DMS 273 (cell line): ENCODE results near the gene HOXA3.

Experiments used
- DNase-seq: peaks from one replicate; lab custom pipeline; 2025; ENCODE audit not compliant: unreplicated experiment; lab: John Stamatoyannopoulos, UW

The HOXA3 gene

DNA sequence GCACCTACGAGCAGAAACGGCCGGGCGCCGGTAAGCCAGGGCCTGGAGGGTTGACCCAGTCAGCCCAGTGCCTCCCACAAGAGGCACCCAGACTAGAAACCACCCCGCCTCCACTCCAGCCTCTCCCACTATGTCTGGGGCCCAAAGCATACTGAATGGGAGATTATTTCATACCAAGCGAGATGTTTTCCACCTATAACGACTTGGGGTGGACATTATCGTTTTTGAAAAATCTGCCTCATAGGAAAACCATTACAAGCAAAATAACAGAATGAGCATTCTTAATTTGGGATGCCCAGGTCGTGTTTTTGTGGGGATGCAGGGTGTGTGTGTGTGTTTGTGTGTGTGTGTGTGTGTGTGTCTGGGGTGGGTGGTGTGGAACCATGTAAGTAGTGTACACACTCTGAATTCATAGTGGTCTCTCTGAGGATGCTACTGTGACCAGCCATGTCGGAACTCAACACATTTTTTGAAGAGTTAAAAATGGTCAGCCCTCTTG is 6.4 kb downstream of the HOXA3 start:
- no peak for DNase-seq

DNA sequence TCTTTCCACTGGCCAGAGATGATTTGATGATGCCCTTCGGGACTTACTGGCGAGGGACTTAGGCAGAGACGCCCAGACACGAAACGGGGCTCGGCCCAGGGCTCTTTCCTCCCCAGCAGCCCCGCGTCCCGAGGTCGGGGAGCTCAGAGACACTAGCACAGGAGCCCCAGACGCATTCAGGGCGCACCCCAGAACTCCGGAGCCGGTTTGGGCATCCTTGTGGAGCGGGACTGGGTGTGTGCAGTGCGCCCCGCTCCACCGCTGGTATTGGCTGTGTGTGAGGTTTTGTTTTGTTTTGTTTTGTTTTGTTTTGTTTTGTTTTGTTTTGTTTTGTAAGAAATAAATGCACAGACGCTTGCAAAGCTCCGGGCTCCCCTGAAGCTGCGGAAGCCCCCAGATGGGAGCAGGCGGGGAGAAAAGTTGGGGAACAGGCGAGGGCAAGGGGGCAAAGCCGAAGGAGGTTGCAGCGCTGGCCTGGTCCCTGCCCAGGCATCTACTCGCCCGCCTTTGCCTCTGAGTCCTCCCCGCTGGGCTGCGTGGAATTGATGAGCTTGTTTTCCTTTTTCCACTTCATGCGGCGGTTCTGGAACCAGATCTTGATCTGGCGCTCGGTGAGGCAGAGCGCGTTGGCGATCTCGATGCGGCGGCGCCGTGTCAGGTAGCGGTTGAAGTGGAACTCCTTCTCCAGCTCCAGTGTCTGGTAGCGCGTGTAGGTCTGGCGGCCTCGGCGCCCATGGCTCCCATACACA is 7.0 kb downstream of the HOXA3 start:
- DNase-seq: no peak

DNA sequence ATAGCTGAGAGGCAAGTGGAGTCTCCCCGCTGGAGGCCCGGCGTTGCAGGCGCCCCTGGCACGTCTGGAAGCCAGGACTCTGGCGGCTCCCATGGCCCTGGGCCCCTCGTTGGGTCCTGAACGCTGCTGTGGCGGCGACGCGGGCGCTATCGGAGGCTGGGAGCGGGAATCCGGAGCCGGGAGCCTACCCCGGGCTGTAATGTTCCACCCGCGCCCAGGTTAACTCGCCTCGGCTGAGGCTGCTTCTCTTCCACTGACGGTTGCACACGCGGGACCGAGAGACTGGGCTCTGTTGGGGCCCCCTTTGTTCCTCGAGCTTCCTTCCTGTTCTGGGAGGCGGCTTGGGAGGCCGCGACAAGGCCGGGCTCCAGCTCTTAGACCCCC is 7.6 kb downstream of the HOXA3 start:
- DNase-seq: no peak

DNA sequence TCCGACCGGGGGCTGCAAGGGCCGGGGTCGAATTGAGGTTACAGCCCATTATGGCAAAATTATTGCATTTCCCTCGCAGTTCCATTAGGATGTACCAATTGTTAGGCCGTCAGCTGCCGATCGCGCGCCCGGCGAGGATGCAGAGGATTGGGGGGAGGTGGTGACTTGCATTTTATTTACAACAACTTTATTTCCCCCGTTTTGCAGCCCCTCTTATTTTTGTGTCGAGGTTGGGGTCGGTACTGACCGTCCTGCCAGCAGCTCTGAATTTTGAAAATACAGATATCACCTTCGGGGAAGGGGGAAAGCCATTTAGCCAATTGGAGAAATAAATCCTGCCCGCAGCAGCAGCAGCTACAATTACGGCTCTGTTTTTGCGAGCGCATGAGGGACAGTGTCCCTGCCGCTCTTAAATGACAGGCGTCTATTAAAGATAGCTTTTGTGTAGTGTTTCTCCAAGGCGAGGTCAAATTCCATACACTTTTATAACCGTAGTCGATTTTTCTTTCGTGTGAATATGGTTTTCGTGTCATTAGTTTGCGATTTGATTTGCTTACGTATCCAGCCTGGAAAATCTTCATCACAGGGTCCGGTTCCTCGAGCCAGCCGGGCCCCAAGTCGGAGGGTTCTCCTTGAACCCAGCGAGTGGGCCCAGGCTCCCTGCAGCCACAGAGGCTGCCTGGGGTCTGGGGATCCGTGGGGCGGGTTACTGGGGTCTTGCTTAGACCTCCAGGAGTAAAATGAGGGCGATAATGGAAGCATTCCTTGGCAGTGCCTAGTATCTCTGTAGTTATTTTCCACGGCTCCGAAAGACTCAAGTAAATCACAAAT is 8.2 kb downstream of the HOXA3 start:
- no peak for DNase-seq

DNA sequence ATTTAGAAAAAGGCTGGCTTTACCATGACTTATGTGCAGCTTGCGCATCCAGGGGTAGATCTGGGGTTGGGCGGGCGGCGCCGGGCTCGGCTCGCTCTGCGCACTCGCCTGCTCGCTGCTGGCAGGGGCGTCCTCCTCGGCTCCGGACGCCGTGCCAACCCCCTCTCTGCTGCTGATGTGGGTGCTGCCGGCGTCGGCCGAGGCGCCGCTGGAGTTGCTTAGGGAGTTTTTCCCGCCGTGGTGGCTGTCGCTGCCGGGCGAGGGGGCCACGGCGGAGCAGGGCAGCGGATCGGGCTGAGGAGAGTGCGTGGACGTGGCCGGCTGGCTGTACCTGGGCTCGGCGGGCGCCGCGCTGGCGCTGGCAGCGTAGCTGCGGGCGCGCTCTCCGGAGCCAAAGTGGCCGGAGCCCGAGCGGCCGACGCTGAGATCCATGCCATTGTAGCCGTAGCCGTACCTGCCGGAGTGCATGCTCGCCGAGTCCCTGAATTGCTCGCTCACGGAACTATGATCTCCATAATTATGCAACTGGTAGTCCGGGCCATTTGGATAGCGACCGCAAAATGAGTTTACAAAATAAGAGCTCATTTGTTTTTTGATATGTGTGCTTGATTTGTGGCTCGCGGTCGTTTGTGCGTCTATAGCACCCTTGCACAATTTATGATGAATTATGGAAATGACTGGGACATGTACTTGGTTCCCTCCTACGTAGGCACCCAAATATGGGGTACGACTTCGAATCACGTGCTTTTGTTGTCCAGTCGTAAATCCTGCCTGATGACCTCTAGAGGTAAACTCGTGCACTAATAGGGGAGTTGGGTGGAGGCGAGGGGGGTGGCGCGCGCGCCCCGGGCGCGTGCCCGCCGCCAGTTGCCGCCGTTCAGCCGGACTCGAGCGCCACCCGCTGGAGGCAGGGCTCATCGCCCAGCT is 9.1 kb downstream of the HOXA3 start, which contains the start of gene HOXA5:
TSS of gene HOXA5 (minus strand) at position 659 of the 927 bp plus-strand sequence. CDS start at position 585, 74 bp downstream.
- peak; percentile 95 for DNase-seq

DNA sequence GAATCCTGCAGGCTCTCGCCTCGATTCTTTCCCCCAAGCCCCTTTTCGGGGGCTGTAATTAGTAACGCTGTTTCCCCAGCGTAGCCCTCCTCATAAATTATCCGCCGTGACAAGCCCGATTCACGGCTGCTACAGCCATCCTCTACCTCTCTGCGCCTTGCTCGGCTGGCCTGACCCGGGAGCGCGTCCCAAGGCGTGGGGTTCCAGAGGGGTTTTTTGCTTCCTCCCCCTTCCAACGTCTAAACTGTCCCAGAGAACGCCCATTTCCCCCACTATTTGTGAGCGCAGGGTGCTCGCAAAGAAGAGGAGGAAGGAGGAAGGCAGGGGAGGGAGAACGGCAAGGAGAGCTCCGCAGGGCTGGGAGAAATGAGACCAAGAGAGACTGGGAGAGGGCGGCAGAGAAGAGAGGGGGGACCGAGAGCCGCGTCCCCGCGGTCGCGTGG is 9.8 kb downstream of the HOXA3 start:
- peak; percentile 68 for DNase-seq

DNA sequence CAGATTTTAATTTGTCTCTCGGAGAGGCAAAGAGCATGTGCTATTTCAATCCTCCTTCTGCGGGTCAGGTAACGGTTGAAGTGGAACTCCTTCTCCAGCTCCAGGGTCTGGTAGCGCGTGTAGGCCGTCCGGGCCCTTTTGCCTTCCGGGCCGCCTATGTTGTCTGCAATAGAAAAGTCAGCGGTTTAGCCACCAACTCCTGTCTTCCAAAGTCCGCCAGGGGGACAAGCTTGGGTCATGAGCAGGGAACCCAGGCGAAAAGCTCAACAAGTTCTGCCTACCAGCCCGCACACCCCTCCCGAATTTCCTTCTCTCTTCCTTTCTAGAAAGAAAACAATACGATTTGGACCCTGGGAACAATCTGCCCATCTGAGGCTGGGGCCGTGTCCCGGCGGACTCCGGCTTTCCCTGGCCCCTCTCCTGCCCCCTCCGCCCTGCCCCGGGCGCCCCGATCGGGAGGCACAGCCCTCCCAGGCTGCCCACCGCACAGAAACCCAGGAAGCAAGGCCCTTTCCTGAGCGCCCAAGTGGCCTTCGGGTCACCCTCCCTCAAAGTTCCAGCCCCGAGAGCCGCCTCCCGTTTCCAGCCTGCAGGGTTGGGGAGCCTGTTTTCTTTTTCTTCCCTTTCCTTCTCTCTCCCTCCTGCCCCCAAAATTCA is 10.3 kb downstream of the HOXA3 start:
- DNase-seq: peak; percentile 60

DNA sequence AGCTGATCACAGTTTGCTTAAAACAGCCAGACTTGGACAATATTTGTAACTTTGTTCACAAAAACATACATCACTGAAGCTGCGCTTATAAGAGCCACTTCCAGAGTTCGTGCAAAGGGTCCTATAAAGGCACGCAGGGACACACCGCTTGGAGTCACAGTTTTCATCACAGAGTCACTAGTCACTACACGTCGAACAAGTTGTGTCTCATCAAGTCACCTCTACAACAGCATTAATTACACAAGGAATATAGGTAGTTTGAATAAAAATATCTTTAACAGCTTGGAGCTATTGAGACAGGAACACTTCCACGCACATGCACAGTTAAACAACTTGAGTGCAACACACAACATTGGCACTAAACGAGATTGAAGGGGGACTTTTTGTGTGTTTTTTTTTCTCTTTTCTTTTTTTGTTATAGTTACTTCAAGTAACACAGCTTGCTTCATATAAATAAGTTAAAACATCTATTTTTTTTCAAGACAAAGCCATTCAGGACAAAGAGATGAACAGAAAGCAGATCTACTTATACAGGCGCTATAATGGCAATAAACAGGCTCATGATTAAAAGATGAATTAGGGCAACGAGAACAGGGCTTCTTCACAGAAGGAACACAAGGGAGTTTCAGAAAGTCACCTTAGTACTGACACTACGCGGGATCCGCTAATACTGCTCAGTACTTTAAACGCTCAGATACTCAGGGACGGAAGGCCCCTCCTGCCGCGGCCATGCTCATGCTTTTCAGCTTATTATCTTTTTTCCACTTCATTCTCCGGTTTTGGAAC is 11.1 kb downstream of the HOXA3 start:
- no peak for DNase-seq

DNA sequence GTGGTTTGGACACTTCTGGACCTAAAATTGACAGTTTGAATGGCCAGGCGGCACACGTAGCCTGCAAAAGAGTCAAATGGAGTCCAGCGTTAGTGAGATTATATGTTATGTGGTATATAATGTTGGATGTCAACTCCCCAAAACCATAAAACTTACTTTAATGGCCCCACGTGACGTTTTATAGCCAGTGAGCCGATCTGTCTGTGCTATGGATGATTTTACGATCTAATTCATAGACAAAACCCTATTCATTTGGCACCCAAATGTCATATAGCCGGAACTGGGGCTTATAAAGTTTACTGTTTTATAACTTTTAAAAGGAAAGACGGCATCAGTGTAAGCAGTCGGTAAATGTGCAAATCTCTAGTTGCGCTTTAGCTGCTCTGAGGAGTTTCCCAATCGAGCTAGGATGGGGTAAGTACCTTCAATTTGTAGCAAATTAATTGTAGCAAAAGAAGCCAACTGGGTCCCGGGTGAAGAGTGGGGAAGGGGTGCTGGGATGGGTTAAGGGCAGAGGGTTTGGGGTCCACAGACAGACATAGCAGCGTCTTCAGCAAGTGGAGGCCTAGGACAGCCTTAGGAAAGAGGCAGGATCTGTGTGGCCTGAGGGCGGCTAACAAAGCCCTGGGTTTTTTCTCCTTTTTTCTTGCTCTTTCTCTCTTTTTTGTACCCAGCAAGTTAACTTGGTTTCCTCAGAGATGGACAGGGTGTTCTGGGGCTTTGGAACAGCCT is 12.1 kb downstream of the HOXA3 start:
- DNase-seq: no peak

DNA sequence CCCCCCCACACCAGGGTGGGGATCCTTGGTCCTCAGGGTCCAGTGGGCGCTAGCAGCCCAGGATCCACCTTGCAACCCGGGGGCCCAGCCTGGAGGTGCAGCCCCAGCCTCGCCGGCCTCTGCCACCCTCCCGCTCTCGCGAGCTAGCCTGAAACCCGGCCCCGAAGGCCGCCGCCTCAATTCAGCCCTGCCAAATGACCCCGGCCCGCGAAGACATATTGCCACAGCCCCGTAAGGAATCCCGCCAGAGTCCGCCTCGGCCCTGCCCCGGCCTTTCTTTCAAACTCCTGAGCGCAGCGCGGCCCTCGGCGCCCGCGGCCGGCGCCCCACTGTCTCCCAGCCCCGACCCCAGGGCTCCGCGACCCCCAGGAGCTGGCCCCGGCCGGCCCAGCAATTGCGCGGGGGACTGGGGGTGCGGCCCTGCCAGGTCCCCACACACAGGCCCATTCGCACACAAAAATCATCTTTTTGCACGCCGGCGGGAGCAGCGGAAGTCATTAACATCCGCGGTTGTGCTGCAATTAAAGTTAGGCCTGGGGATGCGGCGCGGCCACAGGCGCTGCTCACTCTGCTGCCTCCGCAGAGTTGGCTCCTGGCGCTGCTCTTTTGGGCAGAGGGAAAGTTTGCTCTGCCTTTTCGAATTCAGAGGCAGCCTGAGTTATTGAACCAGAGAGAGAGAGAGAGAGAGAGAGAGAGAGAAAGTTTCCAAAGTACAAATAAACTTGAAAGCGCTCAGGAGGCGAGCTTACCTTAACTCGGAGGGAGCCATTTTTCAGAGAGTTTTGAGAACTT is 12.9 kb downstream of the HOXA3 start:
- no peak for DNase-seq

DNA sequence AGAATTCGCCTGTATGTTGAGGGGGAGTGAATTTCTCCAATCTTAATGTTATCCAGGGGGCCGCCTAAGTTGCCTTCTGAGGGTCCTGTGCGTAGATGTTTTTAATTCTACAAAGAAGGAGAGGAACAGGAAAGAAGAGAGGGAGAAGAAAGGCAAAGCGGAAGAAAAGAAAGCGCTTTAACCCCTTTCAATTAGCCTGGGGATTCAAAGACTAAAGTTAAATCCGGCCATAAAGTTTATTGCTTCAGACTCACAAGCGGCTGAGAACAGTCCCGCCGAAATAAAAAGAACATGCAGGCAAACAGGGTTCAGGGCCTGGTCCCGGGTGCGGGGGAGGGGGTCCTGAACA is 13.4 kb downstream of the HOXA3 start:
- no peak for DNase-seq

DNA sequence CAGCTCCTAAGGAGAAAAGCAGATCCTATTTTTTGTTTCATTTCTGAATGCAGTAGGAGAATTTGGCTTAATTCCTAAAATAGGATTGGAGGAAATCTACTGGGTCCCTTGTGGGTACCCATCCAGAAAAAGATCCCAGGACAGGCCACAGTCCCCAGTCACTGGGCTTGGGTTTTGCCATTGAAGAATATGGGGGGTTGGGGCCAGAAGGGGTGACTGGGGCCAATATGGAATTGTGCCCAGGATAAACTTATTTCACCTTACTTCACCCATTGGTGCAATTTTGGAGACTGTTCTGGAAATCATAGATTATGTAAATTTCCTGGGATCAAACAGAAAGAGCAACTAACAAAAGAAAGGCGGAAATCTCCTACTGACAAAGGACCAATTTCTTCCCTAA is 13.9 kb downstream of the HOXA3 start:
- no peak for DNase-seq

DNA sequence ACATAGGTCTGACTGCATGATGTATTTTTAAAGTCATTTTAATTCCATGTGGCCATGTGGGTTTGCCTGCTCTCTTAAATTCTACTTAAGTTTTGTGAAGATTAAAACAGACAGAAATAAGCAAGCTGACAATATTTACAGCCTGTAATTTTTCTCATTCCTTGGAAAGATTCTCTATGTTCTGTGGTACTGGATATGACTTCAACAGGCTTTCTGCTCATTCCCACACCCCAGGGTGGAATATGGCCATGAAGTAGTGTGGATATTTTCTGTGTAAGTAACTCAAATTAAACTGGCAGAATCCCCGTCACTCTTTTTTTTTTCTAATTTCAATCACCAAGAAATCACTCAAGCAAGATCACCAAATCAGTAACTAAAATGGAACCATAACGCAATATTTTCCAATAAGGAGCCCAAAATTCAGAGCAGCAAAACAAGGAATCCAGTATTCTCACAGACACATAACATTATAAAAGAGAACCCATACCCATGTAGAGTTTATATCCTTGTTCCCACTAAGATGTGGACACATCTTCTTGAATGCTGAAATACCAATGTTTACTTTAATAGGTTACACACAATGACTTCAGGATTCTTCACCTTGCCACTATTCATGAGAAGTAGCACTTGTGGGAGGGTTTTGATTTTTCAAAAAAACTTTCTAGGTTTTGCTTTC is 14.6 kb downstream of the HOXA3 start:
- no peak for DNase-seq

DNA sequence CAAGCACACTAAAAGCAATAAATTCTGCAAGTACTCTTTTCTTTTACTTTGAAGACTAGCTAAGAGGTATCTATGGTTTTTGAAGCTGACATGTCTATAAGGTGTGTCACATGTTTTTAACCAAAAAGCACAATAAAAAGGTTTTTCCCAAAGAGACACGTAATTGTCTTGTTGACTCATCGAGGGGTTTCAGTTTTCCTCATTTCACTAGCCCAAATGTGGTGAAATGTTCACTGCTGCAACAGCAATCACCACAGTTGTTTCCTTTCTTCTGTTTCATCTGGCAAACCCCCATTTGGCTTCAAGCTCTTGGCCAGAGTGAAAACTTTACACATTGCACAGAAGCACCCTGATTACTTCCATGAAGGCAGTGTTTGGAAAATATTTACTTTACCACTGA is 18.0 kb downstream of the HOXA3 start:
- DNase-seq: no peak

DNA sequence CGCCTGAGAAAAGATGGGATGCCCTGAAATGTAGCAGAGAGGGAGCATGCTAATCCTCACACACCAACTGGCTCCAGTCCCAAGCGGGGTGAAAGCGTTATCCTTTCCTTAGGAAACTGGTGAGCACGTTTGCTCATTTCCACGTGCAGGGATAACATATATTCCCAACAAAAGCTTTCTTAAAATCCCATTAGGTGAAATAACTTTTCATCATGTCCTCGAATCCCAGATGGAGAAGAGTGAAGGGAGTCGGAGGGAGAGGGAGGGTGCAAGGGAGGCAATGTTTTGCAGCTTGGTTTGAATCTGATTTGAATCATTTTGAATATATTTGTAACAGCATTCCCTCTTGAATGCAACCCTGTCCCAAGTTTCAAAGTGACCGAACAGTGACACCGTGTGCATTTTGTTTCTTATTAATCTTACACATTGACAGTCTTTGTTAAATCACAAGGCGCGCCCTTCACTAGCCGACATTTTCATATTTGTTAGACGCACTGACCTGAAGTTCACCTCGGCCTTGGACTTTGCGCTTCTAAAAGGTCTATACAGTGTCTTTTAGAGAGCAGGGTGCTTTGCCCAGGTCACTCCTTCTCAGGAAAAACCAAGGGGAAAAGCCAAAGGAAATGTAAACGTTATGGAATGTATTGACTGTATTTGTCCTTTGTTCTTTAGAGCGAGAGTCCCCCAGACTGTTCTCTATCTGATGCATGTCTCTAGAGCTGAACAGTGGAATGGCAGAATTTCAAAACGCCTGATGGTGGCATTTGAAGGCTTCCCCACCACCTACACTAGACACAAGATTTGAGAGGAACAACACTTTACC is 18.8 kb downstream of the HOXA3 start:
- no peak for DNase-seq

DNA sequence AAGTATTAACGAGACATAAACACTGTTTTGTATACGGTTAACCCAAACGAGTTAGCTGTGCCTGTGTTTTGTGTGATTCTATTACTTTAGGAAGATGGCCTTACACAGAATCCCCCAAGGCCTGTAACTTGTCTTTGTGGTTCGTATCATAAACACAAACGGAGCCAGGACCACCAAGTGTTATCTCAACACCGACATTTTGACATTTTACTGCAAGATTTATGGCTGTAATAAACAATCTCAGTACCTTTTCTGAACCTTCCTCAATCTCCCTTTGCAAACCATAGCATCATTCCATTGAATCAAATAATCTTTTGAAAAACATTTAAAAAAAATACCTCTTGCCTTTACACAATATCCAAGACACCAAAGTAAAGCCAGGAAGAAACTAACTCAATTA is 19.4 kb downstream of the HOXA3 start:
- DNase-seq: no peak

DNA sequence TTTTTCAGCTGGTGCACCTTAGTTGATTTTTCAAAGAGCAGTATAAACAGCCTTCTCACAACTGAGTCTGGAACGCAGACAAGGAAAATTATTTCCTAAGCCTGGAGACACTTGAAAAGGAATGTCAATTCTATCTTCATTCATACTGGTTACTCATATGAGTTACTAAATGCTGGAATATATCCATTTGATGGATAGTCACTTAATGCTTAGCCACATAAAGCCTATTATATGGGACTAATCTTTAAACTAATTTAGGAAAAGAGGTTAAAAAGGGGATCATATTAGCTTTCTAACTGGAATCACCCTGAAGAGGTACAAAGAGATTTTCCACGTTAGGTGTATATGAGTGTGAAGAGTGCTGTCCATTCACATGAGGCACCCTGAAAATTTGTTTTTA is 20.2 kb downstream of the HOXA3 start:
- DNase-seq: no peak
